ENCODE data around the gene PRDX5. TPM values are rescaled to one million over a fixed set of nuclear protein-coding genes. Genes with fewer than 3 reads are reported as not detected.

PRDX5 gene
- total and polyA plus RNA-seq, 4 donors = 66.8 to 201 (median 135) TPM

- DNase-seq (ENCODE audit: low spot score) = no peak
- no peak overlapping the region for H3K4me3 ChIP-seq (ENCODE audit: low read depth in 1 of 3, low read length in 3 of 3)
- no peak for TF ChIP-seq NR2F2 (IDR thresholded peaks at IDR 0.05)
- TF ChIP-seq EGR1 (IDR thresholded peaks at IDR 0.05; ENCODE audit: low read depth in 2 of 2) = no peak
- no peak for TF ChIP-seq RAD21 (IDR thresholded peaks at IDR 0.05)
- no peak for TF ChIP-seq ATF3 (IDR thresholded peaks at IDR 0.05)
- no peak for TF ChIP-seq JUND (IDR thresholded peaks at IDR 0.05)
- no peak for TF ChIP-seq HNF4A (conservative IDR thresholded peaks at IDR 0.05)
- TF ChIP-seq CTCF (IDR thresholded peaks at IDR 0.05; ENCODE audit: low read depth, low read length, missing input control) = no peak
- no peak for TF ChIP-seq REST (IDR thresholded peaks at IDR 0.05)
- TF ChIP-seq ZBTB33 (IDR thresholded peaks at IDR 0.05) = no peak
- no peak for TF ChIP-seq HNF4G (IDR thresholded peaks at IDR 0.05)
- no peak for TF ChIP-seq GABPA (IDR thresholded peaks at IDR 0.05 in 1 of 2, conservative IDR thresholded peaks at IDR 0.05 in 1 of 2)
- no peak for TF ChIP-seq MAX (IDR thresholded peaks at IDR 0.05)
- no peak for TF ChIP-seq YY1 (IDR thresholded peaks at IDR 0.05)
- no peak for TF ChIP-seq TAF1 (conservative IDR thresholded peaks at IDR 0.05)
- no peak for TF ChIP-seq FOXA1 (IDR thresholded peaks at IDR 0.05)
- no peak for TF ChIP-seq RXRA (IDR thresholded peaks at IDR 0.05)
- no peak for TF ChIP-seq FOXA2 (IDR thresholded peaks at IDR 0.05)
- no peak for TF ChIP-seq SP1 (IDR thresholded peaks at IDR 0.05)
- H3K9ac ChIP-seq (ENCODE audit: low read depth in 1 of 2, low read length in 2 of 2) = peak overlapping the region in 1 of 2 donors; percentile 3
- H3K9me3 ChIP-seq (ENCODE audit: control insufficient read depth in 4 of 4, low read length in 3 of 4) = no peaks in the 10 kb centered on the region
- no peaks in the 10 kb centered on the region for H3K27me3 ChIP-seq (ENCODE audit: control insufficient read depth in 4 of 4, insufficient read depth in 4 of 4, low read length in 3 of 4)
- H3K36me3 ChIP-seq (ENCODE audit: control insufficient read depth in 4 of 4, insufficient read depth in 3 of 4, low read depth in 1 of 4, low read length in 3 of 4) = peaks cover 0 to 11% (median 4%) of the 10 kb centered on the region in 4 donors
- WGBS = 93% methylated on average over 3 of the region's 3 CpGs
- no peak overlapping the region for H3K27ac ChIP-seq (ENCODE audit: low read depth in 1 of 2, low read length in 2 of 2)
- peaks cover 2 to 27% (median 23%) of the 10 kb centered on the region in 4 donors for H3K4me1 ChIP-seq (ENCODE audit: control insufficient read depth in 4 of 4, insufficient read depth in 4 of 4, low read length in 3 of 4)
Measured at GRCh38 chr11:64283092-64283491, 34.8 kb upstream of the PRDX5 start.
